ENCODE measurements around the gene MEIKIN. TPM values are rescaled to one million over a fixed set of nuclear protein-coding genes. Genes with fewer than 3 reads are reported as not detected.
A peak's percentile ranks its signal among the peaks of the same experiment; 100 is the strongest.

Gene MEIKIN
- polyA plus RNA-seq, 3 donors: 0.16 to 1.6 (median 1.6) TPM

GRCh38 chr5:131786900-131787692 is 158.4 kb downstream of the MEIKIN start:
- Mint-ChIP-seq H3K27ac (peak overlapping the region; percentile 2 to 72 (median 25)), H3K27me3 (ENCODE audit: low read depth in 3 of 3) (no peaks in the 10 kb centered on the region), H3K9me3 (peaks cover 0 to 4% (median 0%) of the 10 kb centered on the region in 7 donors), H3K4me1 (peaks cover 38% of the 10 kb centered on the region), H3K4me3 (no peak overlapping the region), H3K36me3 (peaks cover 7 to 19% of the 10 kb centered on the region in 2 donors)
- H3K9ac ChIP-seq (ENCODE audit: insufficient read depth, low read length, poor library complexity, severe bottlenecking): no peak overlapping the region
- no peak overlapping the region for H2AFZ ChIP-seq (ENCODE audit: insufficient read depth, low read depth, low read length, poor library complexity, severe bottlenecking)
- H3K27ac ChIP-seq (ENCODE audit: low read depth in 1 of 2, low read length in 2 of 2): peak overlapping the region in 1 of 2 donors; percentile 46
- no peak overlapping the region for H3K4me2 ChIP-seq (replicated peaks; ENCODE audit: extremely low read depth, low read length, poor library complexity, severe bottlenecking)
- H3K9me3 ChIP-seq (replicated peaks in 1 of 2; ENCODE audit: control insufficient read depth in 1 of 2, insufficient read depth in 1 of 2, low read length in 2 of 2): no peaks in the 10 kb centered on the region
- intact Hi-C loops (cut with micrococcal nuclease): loop anchor here in 1 of 2 donors (5.0 kb wide), 1 partner anchor 35 kb away; no protein-coding TSS in a partner anchor
- H3K4me1 ChIP-seq (ENCODE audit: control insufficient read depth in 1 of 2, insufficient read depth in 2 of 2, low read length in 2 of 2): peaks cover 0 to 3% of the 10 kb centered on the region in 2 donors
- WGBS (ENCODE audit: insufficient coverage): 80% methylated on average over 2 of the region's 4 CpGs
- peaks cover 95% of the 10 kb centered on the region for H4K20me1 ChIP-seq (ENCODE audit: insufficient read depth, low read length)
- no peak overlapping the region for H3K4me3 ChIP-seq (replicated peaks in 1 of 3; ENCODE audit: low read depth in 2 of 3, low read length in 3 of 3)
- TF ChIP-seq CTCF (IDR thresholded peaks at IDR 0.05): no peak
- no peak for DNase-seq
- H3K27me3 ChIP-seq (ENCODE audit: control insufficient read depth in 2 of 2, insufficient read depth in 2 of 2, low read length in 2 of 2): no peaks in the 10 kb centered on the region
- peaks cover 98% of the 10 kb centered on the region for H3K79me2 ChIP-seq (ENCODE audit: insufficient read depth, low read length)
- peaks cover under 1 to 4% of the 10 kb centered on the region in 2 donors for H3K36me3 ChIP-seq (replicated peaks in 1 of 2; ENCODE audit: control insufficient read depth in 1 of 2, insufficient read depth in 2 of 2, low read length in 2 of 2)

GRCh38 chr5:131786036-131786435 is 159.4 kb downstream of the MEIKIN start:
- Histone ChIP-seq H3K4me3 (replicated peaks in 1 of 3; ENCODE audit: low read depth in 2 of 3, low read length in 3 of 3) (no peak overlapping the region), H3K27ac (ENCODE audit: low read depth in 1 of 2, low read length in 2 of 2) (no peak overlapping the region), H3K27me3 (ENCODE audit: control insufficient read depth in 2 of 2, insufficient read depth in 2 of 2, low read length in 2 of 2) (no peaks in the 10 kb centered on the region), H3K9ac (ENCODE audit: insufficient read depth, low read length, poor library complexity, severe bottlenecking) (no peak overlapping the region), H3K9me3 (replicated peaks in 1 of 2; ENCODE audit: control insufficient read depth in 1 of 2, insufficient read depth in 1 of 2, low read length in 2 of 2) (no peaks in the 10 kb centered on the region), H4K20me1 (ENCODE audit: insufficient read depth, low read length) (peaks cover 95% of the 10 kb centered on the region), H3K79me2 (ENCODE audit: insufficient read depth, low read length) (peaks cover 98% of the 10 kb centered on the region), H2AFZ (ENCODE audit: insufficient read depth, low read depth, low read length, poor library complexity, severe bottlenecking) (no peak overlapping the region), H3K36me3 (replicated peaks in 1 of 2; ENCODE audit: control insufficient read depth in 1 of 2, insufficient read depth in 2 of 2, low read length in 2 of 2) (peaks cover 3 to 5% of the 10 kb centered on the region in 2 donors), H3K4me2 (replicated peaks; ENCODE audit: extremely low read depth, low read length, poor library complexity, severe bottlenecking) (no peak overlapping the region), H3K4me1 (ENCODE audit: control insufficient read depth in 1 of 2, insufficient read depth in 2 of 2, low read length in 2 of 2) (peaks cover 0 to 3% of the 10 kb centered on the region in 2 donors)
- intact Hi-C loops (cut with micrococcal nuclease): loop anchor here in 1 of 2 donors (5.0 kb wide), 1 partner anchor 34 kb away; no protein-coding TSS in a partner anchor
- Mint-ChIP-seq H3K4me3 (no peak overlapping the region), H3K27ac (no peak overlapping the region), H3K4me1 (peaks cover 36% of the 10 kb centered on the region), H3K36me3 (peaks cover 9 to 19% of the 10 kb centered on the region in 2 donors), H3K9me3 (peaks cover 0 to 4% (median 0%) of the 10 kb centered on the region in 7 donors), H3K27me3 (ENCODE audit: low read depth in 3 of 3) (no peaks in the 10 kb centered on the region)
- WGBS (ENCODE audit: insufficient coverage): no CpG with 5 or more reads among the region's 1 CpG
- no peak for DNase-seq
- TF ChIP-seq CTCF (IDR thresholded peaks at IDR 0.05): no peak
